ENCODE data around the gene NFE2L3.
A peak's percentile ranks its signal among the peaks of the same experiment; 100 is the strongest.

NFE2L3 gene

GRCh38 chr7:26199301-26200037, 47.5 kb downstream of the NFE2L3 start:
- peak; percentile 61 for DNase-seq (ENCODE audit: low spot score)

- peak; percentile 86 for DNase-seq (ENCODE audit: low spot score)
Measured at GRCh38 chr7:26200038-26200443, 48.0 kb downstream of the NFE2L3 start.

- peak; percentile 100 for DNase-seq (ENCODE audit: low spot score)
Measured at GRCh38 chr7:26200444-26201246, 48.6 kb downstream of the NFE2L3 start, which contains the start of gene HNRNPA2B1. Gene HNRNPA2B1, minus strand, starts transcription at chr7:26200746. Its CDS starts 169 bp downstream, at chr7:26200577.

GRCh38 chr7:26201247-26202018, 49.4 kb downstream of the NFE2L3 start, which contains the start of gene CBX3:
Gene CBX3, plus strand, starts transcription at chr7:26201745. Its CDS starts 1,254 bp downstream, at chr7:26202999.
- peak; percentile 97 for DNase-seq (ENCODE audit: low spot score)

- peak; percentile 73 for DNase-seq (ENCODE audit: low spot score)
Measured at GRCh38 chr7:26202019-26202990, 50.3 kb downstream of the NFE2L3 start.

DNA sequence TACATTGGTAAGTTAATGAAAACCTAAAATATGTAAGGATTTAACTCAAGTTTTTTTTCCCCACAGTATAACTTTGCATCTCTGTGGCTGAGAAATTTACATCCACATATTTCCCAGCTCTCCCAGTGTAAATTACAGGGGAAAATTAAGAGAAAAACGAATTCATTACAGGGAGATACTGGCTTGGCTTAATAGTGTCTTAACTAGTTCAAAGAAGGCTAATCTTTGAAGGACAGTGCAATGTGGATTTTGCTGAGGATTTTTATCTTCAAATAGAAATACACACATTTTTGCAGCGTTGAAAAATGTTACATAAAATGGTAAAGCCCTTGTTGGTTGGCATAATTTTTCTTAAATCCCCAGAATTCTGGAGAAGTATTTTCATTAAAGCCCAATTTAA, 51.0 kb downstream of the NFE2L3 start:
- no peak for DNase-seq (ENCODE audit: low spot score)

DNA sequence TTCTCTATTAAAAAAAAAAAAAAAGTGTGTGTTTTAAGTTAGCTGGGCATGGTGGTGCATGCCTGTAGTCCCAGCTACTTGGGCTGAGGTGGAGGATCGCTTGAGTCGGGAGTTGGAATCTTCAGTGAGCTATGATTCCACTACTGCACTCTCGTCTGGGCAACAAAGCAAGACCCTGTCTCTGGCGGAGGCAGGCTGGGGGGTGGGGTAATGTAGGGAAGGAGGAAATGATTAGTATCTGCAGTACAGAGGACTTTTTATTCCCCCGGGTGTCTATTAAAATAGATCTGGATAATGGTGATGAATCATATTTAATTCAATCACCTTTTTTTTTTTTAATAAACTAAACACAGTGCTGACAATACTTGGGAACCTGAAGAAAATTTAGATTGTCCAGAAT, 56.0 kb downstream of the NFE2L3 start:
- no peak for DNase-seq (ENCODE audit: low spot score)

GRCh38 chr7:26212921-26213718, 61.1 kb downstream of the NFE2L3 start:
- DNase-seq (ENCODE audit: low spot score), result no peak

- no peak for DNase-seq (ENCODE audit: low spot score)
Measured at GRCh38 chr7:26213807-26214515, 62.0 kb downstream of the NFE2L3 start.

DNA sequence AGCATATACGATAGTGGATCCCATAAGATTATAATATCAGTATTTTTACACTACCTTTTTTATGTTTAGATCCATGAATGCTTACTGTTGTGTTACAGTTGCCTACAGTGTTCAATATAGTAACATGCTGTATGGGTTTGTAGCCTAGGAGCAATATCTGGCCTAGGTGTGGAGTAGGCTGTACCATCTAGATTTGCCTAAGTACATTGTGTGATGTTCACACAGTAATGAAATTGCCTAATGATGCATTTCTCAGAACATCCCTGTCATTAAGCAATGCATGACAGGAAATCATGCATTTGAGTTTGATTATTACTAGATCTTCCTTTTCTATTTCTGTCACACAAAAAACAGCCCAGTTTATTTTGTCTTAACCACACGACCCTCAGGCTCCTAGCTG, 64.1 kb downstream of the NFE2L3 start:
- no peak for DNase-seq (ENCODE audit: low spot score)

GRCh38 chr7:26224359-26224758, 72.4 kb downstream of the NFE2L3 start:
- DNase-seq (ENCODE audit: low spot score), result no peak

DNA sequence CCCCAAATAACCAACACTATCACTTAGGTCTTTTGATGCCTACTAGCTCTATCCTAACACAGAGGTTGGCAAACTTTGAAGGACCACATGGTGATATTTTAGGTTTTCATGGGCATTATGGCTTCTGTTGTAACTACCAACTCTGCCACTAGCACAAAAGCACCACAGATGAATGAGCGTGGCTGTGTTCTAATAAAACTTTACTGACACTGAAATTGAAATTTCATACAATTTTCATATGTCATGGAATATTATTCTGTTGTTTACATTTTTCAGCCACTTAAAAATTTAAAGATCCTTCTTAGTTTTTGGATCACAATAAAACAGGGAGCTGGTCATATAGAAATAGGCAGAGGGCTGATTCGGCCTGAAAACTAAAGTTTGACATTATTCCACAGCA, 76.0 kb downstream of the NFE2L3 start:
- no peak for DNase-seq (ENCODE audit: low spot score)

DNA sequence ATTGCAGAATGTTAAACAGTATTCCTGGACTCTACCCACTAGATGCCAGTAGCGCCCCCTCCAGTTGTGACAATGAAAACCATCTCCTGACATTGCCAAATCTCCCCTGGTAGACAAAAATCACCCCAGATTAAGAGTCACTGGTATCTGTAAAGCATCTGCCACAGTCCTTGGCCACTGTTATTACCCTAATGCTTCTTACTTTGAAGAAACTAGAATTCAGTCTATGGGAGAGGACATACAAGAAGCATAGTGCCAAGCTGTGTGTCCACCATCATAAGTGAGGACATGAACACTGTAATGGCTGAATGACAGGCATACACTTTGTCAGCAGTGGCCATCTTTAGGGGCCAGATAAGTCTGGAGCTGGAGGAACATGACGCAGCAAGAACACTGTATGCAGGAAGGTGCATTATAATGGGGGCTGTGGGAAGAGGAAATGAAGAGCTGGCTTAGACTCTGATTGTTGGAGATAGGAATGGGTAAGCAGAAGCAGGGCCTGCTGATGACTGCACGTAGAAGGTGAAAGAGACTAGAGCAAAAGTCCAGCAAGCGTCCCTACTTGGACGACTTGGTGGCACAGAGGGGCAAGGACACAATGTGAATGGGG, 82.0 kb downstream of the NFE2L3 start:
- no peak for DNase-seq (ENCODE audit: low spot score)

All from NAMALWA (cell line).